ENCODE results near the gene HIPK2. TPM values are rescaled to one million over a fixed set of nuclear protein-coding genes. Genes with fewer than 3 reads are reported as not detected.

Gene HIPK2
- total RNA-seq, 6 donors from 2014 or later = 38.6 to 59.6 (median 45.9) TPM

GRCh38 chr7:139693651-139694388 lies 84.0 kb downstream of the HIPK2 start:
- H3K27me3 ChIP-seq = no peaks in the 10 kb centered on the region
- ATAC-seq (ENCODE audit: low FRiP score in 2 of 2) (no peak), DNase-seq (no peak)
- no peak overlapping the region for H3K4me3 ChIP-seq
- WGBS, 2 donors = 88 to 89% methylated on average over 8 of the region's 8 CpGs
- H3K27ac ChIP-seq = no peak overlapping the region
- H3K4me1 ChIP-seq = peaks cover 5 to 19% (median 14%) of the 10 kb centered on the region in 4 donors
- H3K9me3 ChIP-seq = no peaks in the 10 kb centered on the region
- TF ChIP-seq EP300 (IDR thresholded peaks at IDR 0.05) = no peak
- no peak for TF ChIP-seq POLR2A (IDR thresholded peaks at IDR 0.05)
- no peak for TF ChIP-seq CTCF (IDR thresholded peaks at IDR 0.05)
- TF ChIP-seq POLR2AphosphoS5 (IDR thresholded peaks at IDR 0.05) = no peak
- H3K36me3 ChIP-seq = peaks cover 0 to 27% (median 8%) of the 10 kb centered on the region in 4 donors

- ATAC-seq (ENCODE audit: low FRiP score in 2 of 2) = no peak
- TF ChIP-seq EP300 (IDR thresholded peaks at IDR 0.05) = no peak
- 69 to 71% methylated on average over 6 of the region's 6 CpGs for WGBS, 2 donors
These were observed 85.1 kb downstream of the HIPK2 start for GRCh38 chr7:139692723-139693122.

GRCh38 chr7:139691253-139691781 lies 86.5 kb downstream of the HIPK2 start:
- WGBS, 2 donors = 63 to 78% methylated on average over 5 of the region's 5 CpGs
- DNase-seq (no peak), ATAC-seq (ENCODE audit: low FRiP score in 2 of 2) (peak in 1 of 2 donors; percentile 31)
- Histone ChIP-seq H3K27me3 (no peaks in the 10 kb centered on the region), H3K27ac (no peak overlapping the region), H3K9me3 (no peaks in the 10 kb centered on the region), H3K36me3 (peaks cover 0 to 22% (median 6%) of the 10 kb centered on the region in 4 donors), H3K4me3 (no peak overlapping the region), H3K4me1 (peaks cover 3 to 11% (median 7%) of the 10 kb centered on the region in 4 donors)
- TF ChIP-seq CTCF (IDR thresholded peaks at IDR 0.05) = no peak
- no peak for TF ChIP-seq POLR2A (IDR thresholded peaks at IDR 0.05)
- no peak for TF ChIP-seq POLR2AphosphoS5 (IDR thresholded peaks at IDR 0.05)
- no peak for TF ChIP-seq EP300 (IDR thresholded peaks at IDR 0.05)

More at GRCh38 chr7:139692723-139693122, 85.1 kb downstream of the HIPK2 start:
- Histone ChIP-seq H3K27me3 (no peaks in the 10 kb centered on the region), H3K27ac (no peak overlapping the region), H3K4me3 (no peak overlapping the region), H3K36me3 (peaks cover 0 to 22% (median 6%) of the 10 kb centered on the region in 4 donors), H3K4me1 (peaks cover 5 to 19% (median 13%) of the 10 kb centered on the region in 4 donors), H3K9me3 (no peaks in the 10 kb centered on the region)
- no peak for DNase-seq

- H3K4me1 ChIP-seq = peaks cover 6 to 15% (median 13%) of the 10 kb centered on the region in 4 donors
- no peak overlapping the region for H3K4me3 ChIP-seq
- TF ChIP-seq POLR2AphosphoS5 (IDR thresholded peaks at IDR 0.05) = no peak
- no peak for TF ChIP-seq POLR2A (IDR thresholded peaks at IDR 0.05)
- no peak for TF ChIP-seq CTCF (IDR thresholded peaks at IDR 0.05)
- TF ChIP-seq EP300 (IDR thresholded peaks at IDR 0.05) = no peak
- no peak overlapping the region for H3K27ac ChIP-seq
- H3K27me3 ChIP-seq = no peaks in the 10 kb centered on the region
- WGBS, 2 donors = 80 to 86% methylated on average over 7 of the region's 7 CpGs
- ATAC-seq (ENCODE audit: low FRiP score in 2 of 2) (peak; percentile 43 to 68), DNase-seq (no peak)
- peaks cover 0 to 18% (median 6%) of the 10 kb centered on the region in 4 donors for H3K36me3 ChIP-seq
- H3K9me3 ChIP-seq = no peaks in the 10 kb centered on the region
These were observed 89.7 kb downstream of the HIPK2 start for GRCh38 chr7:139687980-139688632.

- Histone ChIP-seq H3K9me3 (no peaks in the 10 kb centered on the region), H3K36me3 (peaks cover 0 to 18% (median 6%) of the 10 kb centered on the region in 4 donors), H3K4me3 (no peak overlapping the region), H3K27me3 (no peaks in the 10 kb centered on the region), H3K4me1 (peaks cover 14 to 22% (median 20%) of the 10 kb centered on the region in 4 donors), H3K27ac (no peak overlapping the region)
- TF ChIP-seq POLR2A (IDR thresholded peaks at IDR 0.05) (no peak), EP300 (IDR thresholded peaks at IDR 0.05) (no peak), POLR2AphosphoS5 (IDR thresholded peaks at IDR 0.05) (no peak), CTCF (IDR thresholded peaks at IDR 0.05) (no peak)
- no peak for DNase-seq
- ATAC-seq (ENCODE audit: low FRiP score in 2 of 2) = no peak
These were observed 90.4 kb downstream of the HIPK2 start for GRCh38 chr7:139687211-139687954.
